Ascending aorta (tissue), 2 donors: ENCODE measurements around the gene HORMAD1. TPM values are rescaled to one million over a fixed set of nuclear protein-coding genes. Genes with fewer than 3 reads are reported as not detected.
"Not testable (repeated sequence)": the region's sequence is repeated elsewhere in the genome, so short reads cannot be mapped to it uniquely, and the experiment has no call there.

Experiments
- DNase-seq, 2 donors: peaks; one replicate each; pipeline ENCODE4 v3.0.0-alpha.2; 2019; ENCODE audit warnings: low spot score in 2 of 2
- H3K27ac ChIP-seq, 2 donors: fragments of 200-600 bp; sonication (generic); one replicate each; pipeline ENCODE4 v1.5.1; 2016 to 2017; ENCODE audit warnings: mild to moderate bottlenecking in 1 of 2
- H3K27me3 ChIP-seq: fragments of 200-600 bp; sonication (generic); one replicate; pipeline ENCODE4 v1.5.1; 2017
- H3K36me3 ChIP-seq, 2 donors: fragments of 200-600 bp; sonication (generic); one replicate each; pipeline ENCODE4 v1.5.1; 2016
- H3K4me1 ChIP-seq, 2 donors: fragments of 200-600 bp; sonication (generic); one replicate each; pipeline ENCODE4 v1.5.1; 2016 to 2017; ENCODE audit warnings: mild to moderate bottlenecking in 1 of 2
- H3K4me3 ChIP-seq, 2 donors: fragments of 200-600 bp; sonication (generic); one replicate each; pipeline ENCODE4 v1.5.1; 2016 to 2017; ENCODE audit warnings: mild to moderate bottlenecking in 1 of 2
- H3K9me3 ChIP-seq, 2 donors: fragments of 200-600 bp; sonication (generic); one replicate each; pipeline ENCODE4 v1.5.1; 2016
- intact Hi-C: fragments of 100-400 bp; cut with DNase I; formaldehyde crosslinking; loops from one replicate; pipeline ENCODE4 v1.15.1; 2023
- total RNA-seq: library from RNA; depleted of rRNA; stranded (reverse); fragments of >200 nt; gene quantifications from one replicate; pipeline ENCODE4 v1.1.0, GENCODE V29; 2016
- TF ChIP-seq, protein P1 (sequence below), 3 experiments: fragments of 200-600 bp in 2 of 3; fragments of 450-650 bp in 1 of 3; sonication (generic) in 2 of 3; IDR thresholded peaks; one replicate each; pipeline ENCODE4 v1.5.1; 2016 to 2019; ENCODE audit warnings: antibody characterized with exemption in 3 of 3, mild to moderate bottlenecking in 1 of 3, moderate library complexity in 1 of 3

The HORMAD1 gene
- total RNA-seq, 1 donor from 2014 or later, result not detected

DNA sequence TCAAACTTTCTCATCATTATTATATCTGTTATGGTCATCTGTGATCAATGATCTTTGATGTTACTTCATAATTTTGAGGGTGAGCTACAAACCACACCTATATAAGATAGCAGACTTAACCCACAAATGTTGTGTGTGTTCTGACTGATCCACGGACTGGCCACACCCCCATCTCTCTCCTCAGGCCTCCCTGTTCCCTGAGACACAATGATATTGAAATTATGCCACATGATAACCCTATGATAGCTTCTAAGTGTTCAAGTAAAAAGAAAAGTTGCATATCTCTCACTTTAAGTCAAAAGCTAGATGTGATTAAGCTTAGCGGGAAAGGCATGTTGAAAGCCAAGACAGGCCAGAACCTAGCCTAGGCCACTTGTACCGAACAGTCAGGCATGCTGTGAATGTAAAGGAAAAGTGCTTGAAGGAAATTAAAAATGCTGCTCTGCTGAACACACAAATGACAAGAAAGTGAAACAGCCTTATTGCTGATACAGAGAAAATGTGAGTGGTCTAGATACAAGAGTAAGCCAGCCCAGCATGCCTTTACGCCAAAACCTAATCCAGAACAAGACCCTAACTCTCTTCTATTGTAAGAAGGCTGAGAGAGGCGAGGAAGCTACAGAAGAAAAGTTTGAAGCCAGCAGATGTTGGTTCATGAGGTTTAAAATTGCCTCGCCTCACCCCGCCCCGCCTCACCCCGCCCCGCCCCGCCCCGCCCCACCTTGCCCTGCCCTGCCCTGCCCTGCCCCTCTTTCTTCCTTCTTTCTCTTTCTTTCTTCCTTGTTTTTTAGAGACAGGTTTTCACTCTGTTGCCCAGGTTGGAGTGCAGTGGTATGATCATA lies 28.4 kb upstream of the HORMAD1 start:
- peaks cover 0 to 2% of the 10 kb centered on the region in 2 donors for H3K36me3 ChIP-seq
- H3K4me3 ChIP-seq, result no peak overlapping the region
- H3K9me3 ChIP-seq, result no peaks in the 10 kb centered on the region
- H3K27ac ChIP-seq, result no peak overlapping the region
- DNase-seq, result no peak
- TF ChIP-seq, protein P1, sequence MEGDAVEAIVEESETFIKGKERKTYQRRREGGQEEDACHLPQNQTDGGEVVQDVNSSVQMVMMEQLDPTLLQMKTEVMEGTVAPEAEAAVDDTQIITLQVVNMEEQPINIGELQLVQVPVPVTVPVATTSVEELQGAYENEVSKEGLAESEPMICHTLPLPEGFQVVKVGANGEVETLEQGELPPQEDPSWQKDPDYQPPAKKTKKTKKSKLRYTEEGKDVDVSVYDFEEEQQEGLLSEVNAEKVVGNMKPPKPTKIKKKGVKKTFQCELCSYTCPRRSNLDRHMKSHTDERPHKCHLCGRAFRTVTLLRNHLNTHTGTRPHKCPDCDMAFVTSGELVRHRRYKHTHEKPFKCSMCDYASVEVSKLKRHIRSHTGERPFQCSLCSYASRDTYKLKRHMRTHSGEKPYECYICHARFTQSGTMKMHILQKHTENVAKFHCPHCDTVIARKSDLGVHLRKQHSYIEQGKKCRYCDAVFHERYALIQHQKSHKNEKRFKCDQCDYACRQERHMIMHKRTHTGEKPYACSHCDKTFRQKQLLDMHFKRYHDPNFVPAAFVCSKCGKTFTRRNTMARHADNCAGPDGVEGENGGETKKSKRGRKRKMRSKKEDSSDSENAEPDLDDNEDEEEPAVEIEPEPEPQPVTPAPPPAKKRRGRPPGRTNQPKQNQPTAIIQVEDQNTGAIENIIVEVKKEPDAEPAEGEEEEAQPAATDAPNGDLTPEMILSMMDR (IDR thresholded peaks at IDR 0.05), result no peak
- H3K4me1 ChIP-seq, result no peaks in the 10 kb centered on the region
- H3K27me3 ChIP-seq, result no peaks in the 10 kb centered on the region
- intact Hi-C loops, result no loop called here

DNA sequence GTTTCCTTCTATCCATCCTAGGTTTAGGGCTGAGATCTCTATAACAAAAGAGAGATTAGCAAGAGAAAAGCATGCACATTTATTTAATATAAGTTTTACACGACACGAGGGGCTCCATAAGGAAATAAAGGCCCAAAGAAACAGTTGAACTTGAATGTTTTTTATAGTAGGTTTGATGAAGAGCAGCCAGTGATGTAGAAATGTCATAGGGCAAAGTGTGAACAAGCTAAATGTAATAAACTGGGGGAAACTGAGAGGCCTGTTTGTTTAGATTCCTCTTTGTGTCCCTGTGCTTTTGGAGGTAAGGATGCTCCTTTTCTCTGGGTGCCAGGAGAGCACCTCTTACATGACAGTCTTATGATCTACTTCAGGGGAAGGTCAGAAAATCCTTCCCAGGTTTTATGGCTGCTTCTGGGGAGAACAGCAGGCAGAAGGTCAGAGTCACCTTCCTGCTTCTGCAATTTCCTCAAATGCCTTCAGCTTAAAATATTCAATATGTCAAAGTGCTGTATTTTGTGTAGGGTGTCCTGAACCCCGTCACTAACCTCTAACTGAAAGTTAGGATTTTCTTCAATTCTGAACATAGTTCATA lies 9.5 kb upstream of the HORMAD1 start:
- DNase-seq, result no peak
- TF ChIP-seq, protein P1 (IDR thresholded peaks at IDR 0.05), result no peak
- Histone ChIP-seq H3K27ac (no peak overlapping the region), H3K4me1 (no peaks in the 10 kb centered on the region), H3K36me3 (no peaks in the 10 kb centered on the region), H3K9me3 (no peaks in the 10 kb centered on the region), H3K4me3 (no peak overlapping the region), H3K27me3 (no peaks in the 10 kb centered on the region)
- intact Hi-C loops, result no loop called here

GRCh38 chr1:150724336-150724735 lies 3.6 kb upstream of the HORMAD1 start:
- intact Hi-C loops, result no loop called here
- Histone ChIP-seq H3K4me3 (no peak overlapping the region), H3K27me3 (no peaks in the 10 kb centered on the region), H3K27ac (no peak overlapping the region), H3K36me3 (no peaks in the 10 kb centered on the region), H3K9me3 (no peaks in the 10 kb centered on the region), H3K4me1 (no peaks in the 10 kb centered on the region)
- DNase-seq, result no peak
- TF ChIP-seq, protein P1 (IDR thresholded peaks at IDR 0.05), result no peak

DNA sequence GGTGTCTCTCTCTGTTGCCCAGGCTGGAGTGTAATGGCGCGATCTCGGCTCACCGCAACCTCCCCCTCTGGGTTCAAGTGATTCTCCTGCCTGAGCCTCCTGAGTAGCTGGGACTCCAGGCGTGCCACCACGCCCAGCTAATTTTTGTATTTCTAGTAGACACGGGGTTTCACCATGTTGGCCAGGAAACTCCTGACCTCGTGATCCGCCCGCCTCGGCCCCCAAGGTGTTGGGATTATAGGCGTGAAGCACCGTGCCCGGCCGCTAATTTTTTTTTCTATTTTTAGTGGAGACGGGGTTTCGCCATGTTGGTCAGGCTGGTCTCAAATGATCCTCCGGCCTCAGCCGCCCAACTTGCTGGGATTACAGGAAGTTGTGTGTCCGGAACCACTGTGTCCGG lies 597 bp downstream of the HORMAD1 start:
- no peaks in the 10 kb centered on the region for H3K4me1 ChIP-seq
- intact Hi-C loops, result no loop called here
- no peak for DNase-seq
- TF ChIP-seq, protein P1 (IDR thresholded peaks at IDR 0.05), result no peak
- H3K4me3 ChIP-seq, result no peak overlapping the region
- H3K9me3 ChIP-seq, result no peaks in the 10 kb centered on the region
- H3K36me3 ChIP-seq, result no peaks in the 10 kb centered on the region
- H3K27ac ChIP-seq, result no peak overlapping the region
- no peaks in the 10 kb centered on the region for H3K27me3 ChIP-seq

- Histone ChIP-seq H3K9me3 (no peaks in the 10 kb centered on the region), H3K27ac (no peak overlapping the region), H3K36me3 (no peaks in the 10 kb centered on the region), H3K4me3 (no peak overlapping the region), H3K27me3 (no peaks in the 10 kb centered on the region), H3K4me1 (no peaks in the 10 kb centered on the region)
- DNase-seq, result no peak
- intact Hi-C loops, result no loop called here
- TF ChIP-seq, protein P1 (IDR thresholded peaks at IDR 0.05), result no peak
Observed at GRCh38 chr1:150718225-150718891, 2.3 kb downstream of the HORMAD1 start.

DNA sequence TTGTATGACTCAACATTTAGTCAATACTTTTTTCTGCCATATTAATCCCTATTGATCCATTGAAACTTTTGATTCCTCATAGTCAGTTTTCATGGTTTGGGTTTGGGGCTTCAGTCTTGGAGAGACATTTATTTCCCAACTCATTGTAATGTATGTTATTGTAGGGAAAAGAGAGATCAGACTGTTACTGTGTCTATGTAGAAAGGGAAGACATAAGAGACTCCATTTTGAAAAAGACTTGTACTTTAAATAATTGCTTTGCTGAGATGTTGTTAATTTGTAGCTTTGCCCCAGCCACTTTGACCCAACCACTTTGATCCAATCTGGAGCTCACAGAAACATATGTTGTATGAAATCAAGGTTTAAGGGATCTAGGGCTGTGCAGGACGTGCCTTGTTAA lies 11.7 kb downstream of the HORMAD1 start:
- H3K4me1 ChIP-seq, DNase-seq, H3K27me3 ChIP-seq, H3K9me3 ChIP-seq, H3K27ac ChIP-seq, intact Hi-C loops, H3K36me3 ChIP-seq, H3K4me3 ChIP-seq: not testable (repeated sequence)
